Upper lobe of left lung (tissue), 6 donors: ENCODE measurements around the gene TMED10. TPM values are rescaled to one million over a fixed set of nuclear protein-coding genes. Genes with fewer than 3 reads are reported as not detected.

Experiments
- ATAC-seq, 2 donors: fragments of 200-7000 bp; cut with Tn5 transposase; one replicate each; pipeline ENCODE4 v1.9.1; 2022; ENCODE audit warnings: mild to moderate bottlenecking in 2 of 2, moderate library complexity in 2 of 2; ENCODE audit not compliant: low FRiP score in 2 of 2
- DNase-seq, 2 donors: peaks; one replicate each; pipeline ENCODE4 v3.0.0-alpha.2; 2019 to 2020
- H3K27ac ChIP-seq, 4 donors: fragments of 200-600 bp; sonication (generic); one replicate each; pipeline ENCODE4 v1.5.1; 2016 to 2019
- H3K27me3 ChIP-seq, 4 donors: fragments of 200-600 bp; sonication (generic); one replicate each; pipeline ENCODE4 v1.5.1; 2017 to 2019
- H3K36me3 ChIP-seq, 4 donors: fragments of 200-600 bp; sonication (generic); one replicate each; pipeline ENCODE4 v1.5.1; 2016 to 2019
- H3K4me1 ChIP-seq, 4 donors: fragments of 200-600 bp; sonication (generic); one replicate each; pipeline ENCODE4 v1.5.1; 2018 to 2019
- H3K4me3 ChIP-seq, 4 donors: fragments of 200-600 bp; sonication (generic); one replicate each; pipeline ENCODE4 v1.5.1; 2017 to 2019; ENCODE audit warnings: mild to moderate bottlenecking in 2 of 4, moderate library complexity in 1 of 4
- H3K9me3 ChIP-seq, 4 donors: fragments of 200-600 bp; sonication (generic); one replicate each; pipeline ENCODE4 v1.5.1; 2018 to 2019
- EP300 ChIP-seq, 4 donors: sonication (generic); formaldehyde crosslinking; IDR thresholded peaks; one replicate each; pipeline ENCODE4 v1.5.1; 2017; ENCODE audit warnings: antibody characterized with exemption in 4 of 4, control low read depth in 2 of 4
- POLR2A ChIP-seq, 4 donors: fragments of 450-650 bp; IDR thresholded peaks; one replicate each; pipeline ENCODE4 v1.5.1; 2016 to 2017; ENCODE audit warnings: antibody characterized with exemption in 4 of 4, mild to moderate bottlenecking in 2 of 4
- POLR2AphosphoS5 ChIP-seq, 2 donors: sonication (generic); formaldehyde crosslinking; IDR thresholded peaks; one replicate each; pipeline ENCODE4 v1.5.1; 2017; ENCODE audit warnings: antibody characterized with exemption in 2 of 2
- WGBS, 2 donors: methylation state at CpG; one replicate each; pipeline ENCODE4 v1.1.5; 2017 to 2018; 5-methylcytosine and 5-hydroxymethylcytosine counted together
- total RNA-seq, 6 donors: library from RNA; depleted of rRNA in 4 of 6; stranded (reverse); fragments of >200 nt in 4 of 6; gene quantifications; one replicate each; pipeline versions ENCODE4 v1.1.0 to v1.2.1, GENCODE V29; 2016 to 2021
- TF ChIP-seq, protein P1 (sequence below), 6 experiments: fragments of 450-650 bp in 4 of 6; fragments of 200-600 bp in 2 of 6; sonication (generic) in 2 of 6; IDR thresholded peaks; one replicate each; pipeline ENCODE4 v1.5.1; 2016 to 2019; ENCODE audit warnings: antibody characterized with exemption in 6 of 6
- donor health status: DM: no; HTN: no; CAD: no; lungs with moderate emphysema.
- donor health status: DM: no; HTN: yes; CAD: no; lungs with severe emphysema.

TMED10 gene
- total RNA-seq, 6 donors from 2014 or later: 72.3 to 314 (median 186) TPM

DNA sequence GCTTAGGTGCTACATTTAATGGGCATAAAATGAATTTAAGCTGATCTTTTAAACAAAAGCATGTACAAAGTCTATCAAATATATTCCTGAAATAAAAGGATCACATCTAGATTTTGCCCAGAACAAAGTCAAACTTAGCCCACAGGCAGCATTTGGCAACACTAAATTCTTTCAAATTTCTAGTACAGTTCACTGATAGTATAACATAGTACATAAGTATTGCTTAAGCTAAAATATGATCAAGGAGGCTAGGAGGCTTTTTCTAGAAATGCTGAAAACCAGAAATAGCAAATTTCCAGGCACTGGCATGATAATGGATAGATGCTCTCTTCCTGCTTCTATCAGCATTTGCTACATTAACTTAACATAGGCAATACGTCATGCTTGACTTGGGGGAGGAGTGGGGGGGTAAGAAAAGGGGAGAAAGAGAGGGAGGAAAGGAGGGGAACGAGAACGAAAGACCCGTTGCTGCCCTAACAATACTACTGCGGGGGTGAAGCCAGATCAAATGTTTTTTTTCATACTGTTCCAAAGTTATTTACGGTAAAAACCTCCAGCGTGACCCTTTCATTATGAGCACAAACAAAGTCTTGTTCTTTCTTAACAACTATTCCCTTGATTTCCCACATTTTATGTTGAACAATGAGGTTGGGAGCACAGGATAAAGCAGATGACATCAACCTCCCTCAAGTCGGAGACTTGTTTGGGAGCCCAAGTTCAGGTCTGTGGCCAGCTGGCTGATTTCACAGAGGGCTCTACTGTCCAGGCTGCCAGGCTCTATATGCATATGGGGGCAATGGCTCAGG, 10.6 kb downstream of the TMED10 start:
- TF ChIP-seq EP300 (IDR thresholded peaks at IDR 0.05) (no peak), POLR2AphosphoS5 (IDR thresholded peaks at IDR 0.05) (no peak), POLR2A (IDR thresholded peaks at IDR 0.05) (no peak)
- TF ChIP-seq, protein P1, sequence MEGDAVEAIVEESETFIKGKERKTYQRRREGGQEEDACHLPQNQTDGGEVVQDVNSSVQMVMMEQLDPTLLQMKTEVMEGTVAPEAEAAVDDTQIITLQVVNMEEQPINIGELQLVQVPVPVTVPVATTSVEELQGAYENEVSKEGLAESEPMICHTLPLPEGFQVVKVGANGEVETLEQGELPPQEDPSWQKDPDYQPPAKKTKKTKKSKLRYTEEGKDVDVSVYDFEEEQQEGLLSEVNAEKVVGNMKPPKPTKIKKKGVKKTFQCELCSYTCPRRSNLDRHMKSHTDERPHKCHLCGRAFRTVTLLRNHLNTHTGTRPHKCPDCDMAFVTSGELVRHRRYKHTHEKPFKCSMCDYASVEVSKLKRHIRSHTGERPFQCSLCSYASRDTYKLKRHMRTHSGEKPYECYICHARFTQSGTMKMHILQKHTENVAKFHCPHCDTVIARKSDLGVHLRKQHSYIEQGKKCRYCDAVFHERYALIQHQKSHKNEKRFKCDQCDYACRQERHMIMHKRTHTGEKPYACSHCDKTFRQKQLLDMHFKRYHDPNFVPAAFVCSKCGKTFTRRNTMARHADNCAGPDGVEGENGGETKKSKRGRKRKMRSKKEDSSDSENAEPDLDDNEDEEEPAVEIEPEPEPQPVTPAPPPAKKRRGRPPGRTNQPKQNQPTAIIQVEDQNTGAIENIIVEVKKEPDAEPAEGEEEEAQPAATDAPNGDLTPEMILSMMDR (IDR thresholded peaks at IDR 0.05): no peak
- H3K4me1 ChIP-seq: peaks cover 32 to 52% (median 35%) of the 10 kb centered on the region in 4 donors
- DNase-seq (no peak), ATAC-seq (peak in 1 of 2 donors; percentile 44)
- H3K27me3 ChIP-seq: no peaks in the 10 kb centered on the region
- 62 to 75% methylated on average over 7 to 8 of the region's 8 CpGs for WGBS, 2 donors
- no peaks in the 10 kb centered on the region for H3K36me3 ChIP-seq
- H3K27ac ChIP-seq: no peak overlapping the region
- H3K9me3 ChIP-seq: no peaks in the 10 kb centered on the region
- H3K4me3 ChIP-seq: no peak overlapping the region

DNA sequence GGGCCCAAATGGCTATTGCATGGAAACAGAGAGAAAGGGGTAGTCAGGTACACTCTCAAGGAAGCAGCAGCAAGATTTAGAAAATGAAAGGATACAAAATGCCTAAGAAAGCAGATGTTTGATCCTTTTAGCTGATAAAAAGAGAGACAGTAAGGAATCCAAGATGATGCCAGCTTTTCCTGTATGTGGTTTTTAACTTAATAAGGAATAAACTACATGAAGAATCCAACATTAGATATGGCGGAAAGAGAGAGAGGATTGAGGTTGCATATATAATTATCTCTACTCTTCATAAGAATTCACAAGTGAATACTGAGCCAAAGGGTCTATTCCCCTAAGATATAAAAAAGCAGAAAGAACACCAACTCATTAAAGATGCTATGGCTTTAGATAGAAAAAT, 11.6 kb downstream of the TMED10 start:
- no peaks in the 10 kb centered on the region for H3K9me3 ChIP-seq
- TF ChIP-seq POLR2AphosphoS5 (IDR thresholded peaks at IDR 0.05) (no peak), EP300 (IDR thresholded peaks at IDR 0.05) (no peak), POLR2A (IDR thresholded peaks at IDR 0.05) (no peak)
- TF ChIP-seq, protein P1 (IDR thresholded peaks at IDR 0.05): no peak
- peaks cover 32 to 46% (median 36%) of the 10 kb centered on the region in 4 donors for H3K4me1 ChIP-seq
- H3K27me3 ChIP-seq: no peaks in the 10 kb centered on the region
- no peaks in the 10 kb centered on the region for H3K36me3 ChIP-seq
- 94 to 97% methylated on average over 1 of the region's 1 CpG for WGBS, 2 donors
- DNase-seq (no peak), ATAC-seq (no peak)
- H3K4me3 ChIP-seq: no peak overlapping the region
- no peak overlapping the region for H3K27ac ChIP-seq

DNA sequence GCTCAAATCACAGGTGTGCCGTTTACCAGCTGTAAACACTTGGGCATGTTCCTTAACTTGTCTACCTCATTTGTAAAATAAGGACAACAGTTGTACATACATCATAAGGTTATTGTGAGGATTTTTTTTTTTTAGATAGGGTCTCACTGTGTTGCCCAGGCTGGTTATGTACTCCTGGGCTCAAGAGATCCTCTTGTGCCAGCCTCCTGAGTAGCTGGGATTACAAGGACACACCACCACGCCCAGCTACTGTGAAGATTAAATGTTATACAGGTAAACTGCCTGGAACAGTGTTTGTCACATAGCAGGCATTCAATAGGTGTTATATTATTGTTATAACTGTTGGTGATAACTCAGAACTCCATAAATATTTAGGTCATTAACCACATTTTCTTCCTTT, 12.7 kb downstream of the TMED10 start:
- Histone ChIP-seq H3K9me3 (no peaks in the 10 kb centered on the region), H3K36me3 (no peaks in the 10 kb centered on the region), H3K4me1 (peaks cover 26 to 48% (median 34%) of the 10 kb centered on the region in 4 donors), H3K27me3 (no peaks in the 10 kb centered on the region), H3K4me3 (no peak overlapping the region), H3K27ac (no peak overlapping the region)
- 98 to 100% methylated on average over 2 of the region's 2 CpGs for WGBS, 2 donors
- DNase-seq: no peak
- ATAC-seq: no peak
- TF ChIP-seq, protein P1 (IDR thresholded peaks at IDR 0.05): no peak
- no peak for TF ChIP-seq POLR2A (IDR thresholded peaks at IDR 0.05)
- TF ChIP-seq EP300 (IDR thresholded peaks at IDR 0.05): no peak
- TF ChIP-seq POLR2AphosphoS5 (IDR thresholded peaks at IDR 0.05): no peak

DNA sequence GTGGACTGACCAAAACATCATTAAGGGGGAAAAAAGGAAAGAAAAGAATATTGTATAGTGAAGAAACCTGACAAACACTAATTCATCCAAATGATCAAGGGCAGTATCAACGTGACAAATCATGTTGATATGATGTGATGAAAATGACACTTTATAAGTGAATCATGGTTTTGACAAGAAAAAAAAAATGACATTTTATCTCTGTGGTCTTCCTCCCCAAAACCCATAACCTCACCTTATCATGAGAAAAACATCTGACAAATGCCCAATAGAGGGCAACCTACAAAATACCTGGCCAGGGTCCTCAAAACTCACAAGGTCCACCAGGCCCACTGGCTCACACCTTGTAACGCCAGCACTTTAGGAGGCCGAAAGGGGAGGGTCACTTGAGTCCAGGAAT, 13.8 kb downstream of the TMED10 start:
- H3K4me1 ChIP-seq: peaks cover 20 to 48% (median 26%) of the 10 kb centered on the region in 4 donors
- H3K36me3 ChIP-seq: peaks cover 0 to 3% (median 0%) of the 10 kb centered on the region in 4 donors
- no peak overlapping the region for H3K4me3 ChIP-seq
- no peaks in the 10 kb centered on the region for H3K27me3 ChIP-seq
- H3K27ac ChIP-seq: no peak overlapping the region
- TF ChIP-seq, protein P1 (IDR thresholded peaks at IDR 0.05): no peak
- no peak for DNase-seq
- 78 to 84% methylated on average over 3 of the region's 3 CpGs for WGBS, 2 donors
- H3K9me3 ChIP-seq: no peaks in the 10 kb centered on the region
- ATAC-seq: no peak
